ENCODE data around the gene CCNB3.
"Not testable (repeated sequence)": the region's sequence is repeated elsewhere in the genome, so short reads cannot be mapped to it uniquely, and the experiment has no call there.

CCNB3 gene

GRCh38 chrX:50327235-50327634 lies 122.7 kb downstream of the CCNB3 start:
- TF ChIP-seq SP1 (IDR thresholded peaks at IDR 0.05) (no peak), FOXA1 (IDR thresholded peaks at IDR 0.05) (no peak), LEF1 (IDR thresholded peaks at IDR 0.05; ENCODE audit: borderline replicate concordance) (no peak), ELF4 (IDR thresholded peaks at IDR 0.05) (no peak), SUZ12 (IDR thresholded peaks at IDR 0.05) (no peak), FOXM1 (IDR thresholded peaks at IDR 0.05; ENCODE audit: borderline replicate concordance) (no peak), BHLHE40 (IDR thresholded peaks at IDR 0.05; ENCODE audit: borderline replicate concordance) (no peak), HDGF (IDR thresholded peaks at IDR 0.05; ENCODE audit: borderline replicate concordance) (no peak), L3MBTL2 (conservative IDR thresholded peaks at IDR 0.05) (no peak), ARNT (IDR thresholded peaks at IDR 0.05) (no peak), CTBP1 (IDR thresholded peaks at IDR 0.05; ENCODE audit: borderline replicate concordance) (no peak), FOXK2 (IDR thresholded peaks at IDR 0.05) (no peak), ZNF384 (IDR thresholded peaks at IDR 0.05) (no peak), TARDBP (IDR thresholded peaks at IDR 0.05) (no peak), NFRKB (IDR thresholded peaks at IDR 0.05) (no peak)
- TF ChIP-seq, protein P1, sequence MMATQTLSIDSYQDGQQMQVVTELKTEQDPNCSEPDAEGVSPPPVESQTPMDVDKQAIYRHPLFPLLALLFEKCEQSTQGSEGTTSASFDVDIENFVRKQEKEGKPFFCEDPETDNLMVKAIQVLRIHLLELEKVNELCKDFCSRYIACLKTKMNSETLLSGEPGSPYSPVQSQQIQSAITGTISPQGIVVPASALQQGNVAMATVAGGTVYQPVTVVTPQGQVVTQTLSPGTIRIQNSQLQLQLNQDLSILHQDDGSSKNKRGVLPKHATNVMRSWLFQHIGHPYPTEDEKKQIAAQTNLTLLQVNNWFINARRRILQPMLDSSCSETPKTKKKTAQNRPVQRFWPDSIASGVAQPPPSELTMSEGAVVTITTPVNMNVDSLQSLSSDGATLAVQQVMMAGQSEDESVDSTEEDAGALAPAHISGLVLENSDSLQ (IDR thresholded peaks at IDR 0.05): no peak
- ChIA-PET POLR2A (no interaction called here), CTCF (no interaction called here)
- no peak for DNase-seq (ENCODE audit: extremely low spot score)

DNA sequence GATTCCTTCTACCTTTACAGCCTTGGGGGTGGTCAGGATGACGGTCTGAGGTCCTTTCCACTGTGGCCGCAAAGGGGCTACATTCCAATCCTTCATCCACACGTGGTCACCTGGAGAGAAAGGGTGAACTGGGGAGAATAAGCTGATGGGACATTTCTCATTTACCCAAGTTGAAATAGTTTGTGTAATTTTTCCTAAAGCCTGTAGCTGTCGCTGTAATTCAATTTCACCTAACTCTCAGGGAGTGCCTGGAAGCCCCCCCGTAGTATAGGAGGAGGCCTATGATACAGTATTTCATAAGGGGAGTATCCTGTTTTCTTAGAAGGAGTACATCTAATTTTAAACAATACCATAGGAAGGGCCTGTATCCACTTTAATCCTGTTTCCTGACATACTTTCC lies 128.1 kb downstream of the CCNB3 start:
- POLR2A ChIA-PET; CTCF ChIA-PET; DNase-seq (ENCODE audit: extremely low spot score): not testable (repeated sequence)

GRCh38 chrX:50333308-50333707 lies 128.7 kb downstream of the CCNB3 start:
- ChIA-PET CTCF (no interaction called here), POLR2A (no interaction called here)
- no peak for DNase-seq (ENCODE audit: extremely low spot score)
- TF ChIP-seq CTBP1 (IDR thresholded peaks at IDR 0.05; ENCODE audit: borderline replicate concordance) (no peak), L3MBTL2 (conservative IDR thresholded peaks at IDR 0.05) (no peak), TARDBP (IDR thresholded peaks at IDR 0.05) (no peak), FOXK2 (IDR thresholded peaks at IDR 0.05) (no peak), NFRKB (IDR thresholded peaks at IDR 0.05) (no peak), ZNF384 (IDR thresholded peaks at IDR 0.05) (no peak), FOXM1 (IDR thresholded peaks at IDR 0.05; ENCODE audit: borderline replicate concordance) (no peak), LEF1 (IDR thresholded peaks at IDR 0.05; ENCODE audit: borderline replicate concordance) (no peak), ELF4 (IDR thresholded peaks at IDR 0.05) (no peak), ARNT (IDR thresholded peaks at IDR 0.05) (no peak)

GRCh38 chrX:50343917-50344316 lies 139.4 kb downstream of the CCNB3 start:
- CTCF ChIA-PET: interaction anchor here (0.6 kb wide), 1 partner anchor 96 kb away, joined by 3 read pairs; no protein-coding TSS in a partner anchor
- DNase-seq (ENCODE audit: extremely low spot score): no peak
- TF ChIP-seq HDGF (IDR thresholded peaks at IDR 0.05; ENCODE audit: borderline replicate concordance) (no peak), SP1 (IDR thresholded peaks at IDR 0.05) (no peak), TARDBP (IDR thresholded peaks at IDR 0.05) (no peak), CTBP1 (IDR thresholded peaks at IDR 0.05; ENCODE audit: borderline replicate concordance) (no peak), ARNT (IDR thresholded peaks at IDR 0.05) (no peak), ZNF384 (IDR thresholded peaks at IDR 0.05) (no peak), SUZ12 (IDR thresholded peaks at IDR 0.05) (no peak), L3MBTL2 (conservative IDR thresholded peaks at IDR 0.05) (no peak), LEF1 (IDR thresholded peaks at IDR 0.05; ENCODE audit: borderline replicate concordance) (no peak), BHLHE40 (IDR thresholded peaks at IDR 0.05; ENCODE audit: borderline replicate concordance) (no peak), NFRKB (IDR thresholded peaks at IDR 0.05) (no peak), FOXM1 (IDR thresholded peaks at IDR 0.05; ENCODE audit: borderline replicate concordance) (no peak), FOXA1 (IDR thresholded peaks at IDR 0.05) (no peak), ELF4 (IDR thresholded peaks at IDR 0.05) (no peak), FOXK2 (IDR thresholded peaks at IDR 0.05) (no peak)
- TF ChIP-seq, protein P1 (IDR thresholded peaks at IDR 0.05): no peak
- POLR2A ChIA-PET: no interaction called here

DNA sequence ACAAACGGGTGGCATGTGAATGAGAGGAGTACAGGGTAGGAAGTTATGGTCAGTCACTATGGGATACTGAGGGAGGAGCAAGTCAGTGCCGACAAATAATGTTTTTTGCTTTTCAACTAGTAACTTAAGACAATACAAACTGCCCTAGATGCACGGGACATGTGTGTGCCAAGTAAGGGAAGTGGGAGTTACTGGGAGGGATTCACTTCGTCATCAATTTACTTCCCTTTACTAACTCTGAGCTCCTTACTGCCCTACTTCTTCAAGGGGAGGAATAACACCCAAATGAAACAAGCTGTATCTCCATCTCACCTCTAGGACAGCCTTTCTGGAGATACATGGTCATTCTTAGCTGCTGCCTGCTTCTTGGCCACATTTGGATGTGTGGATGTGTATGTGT lies 168.4 kb downstream of the CCNB3 start:
- CTCF ChIA-PET: no interaction called here
- TF ChIP-seq LEF1 (IDR thresholded peaks at IDR 0.05; ENCODE audit: borderline replicate concordance) (no peak), FOXM1 (IDR thresholded peaks at IDR 0.05; ENCODE audit: borderline replicate concordance) (no peak), L3MBTL2 (conservative IDR thresholded peaks at IDR 0.05) (no peak), FOXK2 (IDR thresholded peaks at IDR 0.05) (no peak), HDGF (IDR thresholded peaks at IDR 0.05; ENCODE audit: borderline replicate concordance) (no peak), SP1 (IDR thresholded peaks at IDR 0.05) (no peak)
- POLR2A ChIA-PET: no interaction called here
- DNase-seq (ENCODE audit: extremely low spot score): no peak

DNA sequence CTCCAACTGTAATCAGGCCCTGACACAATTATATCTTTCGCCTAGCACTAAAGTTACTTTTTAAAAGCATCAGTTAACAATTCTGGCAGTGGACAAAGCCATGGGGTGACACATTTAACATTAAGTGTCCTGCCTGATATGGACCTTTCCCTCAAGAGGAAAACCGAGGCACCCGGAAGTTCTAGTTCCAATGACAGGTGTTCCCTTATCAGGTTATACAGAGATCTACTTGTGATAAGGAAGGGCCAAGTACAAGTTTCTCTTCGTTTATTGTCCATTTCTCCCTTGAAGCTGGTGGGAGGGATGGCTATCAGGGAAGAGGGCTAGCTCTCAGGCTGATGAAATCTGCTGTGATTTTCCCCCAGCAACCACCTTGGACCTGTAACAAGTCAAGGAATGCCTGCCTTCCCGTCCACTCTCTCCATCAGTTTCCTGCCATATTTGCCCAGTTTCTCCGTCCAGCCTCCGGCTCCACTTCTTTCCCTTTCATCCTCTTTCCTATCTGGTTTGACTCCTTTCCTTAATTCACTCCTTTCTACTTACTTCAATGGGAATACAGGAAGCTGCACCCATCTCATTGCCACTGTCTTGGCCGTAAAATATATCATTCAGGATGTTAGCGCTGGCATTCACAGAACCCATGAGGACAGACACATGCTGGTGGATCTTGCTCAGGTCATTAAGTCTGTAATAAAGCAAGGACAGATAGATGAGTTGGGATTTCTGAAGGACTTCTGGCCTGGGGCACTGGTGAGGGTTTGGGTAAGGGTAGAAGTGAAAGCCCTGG lies 171.1 kb downstream of the CCNB3 start:
- DNase-seq (ENCODE audit: extremely low spot score): no peak
- ChIA-PET POLR2A (no interaction called here), CTCF (no interaction called here)
- TF ChIP-seq L3MBTL2 (conservative IDR thresholded peaks at IDR 0.05): no peak
- TF ChIP-seq FOXA1 (IDR thresholded peaks at IDR 0.05): no peak
- no peak for TF ChIP-seq BHLHE40 (IDR thresholded peaks at IDR 0.05; ENCODE audit: borderline replicate concordance)
- no peak for TF ChIP-seq ZNF384 (IDR thresholded peaks at IDR 0.05)
- no peak for TF ChIP-seq ARNT (IDR thresholded peaks at IDR 0.05)
- no peak for TF ChIP-seq CTBP1 (IDR thresholded peaks at IDR 0.05; ENCODE audit: borderline replicate concordance)
- TF ChIP-seq HDGF (IDR thresholded peaks at IDR 0.05; ENCODE audit: borderline replicate concordance): no peak
- TF ChIP-seq TARDBP (IDR thresholded peaks at IDR 0.05): no peak
- TF ChIP-seq FOXM1 (IDR thresholded peaks at IDR 0.05; ENCODE audit: borderline replicate concordance): no peak
- TF ChIP-seq, protein P1 (IDR thresholded peaks at IDR 0.05): no peak
- TF ChIP-seq FOXK2 (IDR thresholded peaks at IDR 0.05): no peak
- TF ChIP-seq SP1 (IDR thresholded peaks at IDR 0.05): no peak
- no peak for TF ChIP-seq LEF1 (IDR thresholded peaks at IDR 0.05; ENCODE audit: borderline replicate concordance)
- no peak for TF ChIP-seq ELF4 (IDR thresholded peaks at IDR 0.05)

Data from HEK293T (cell line).